Endodermal cell (in vitro differentiated cells): ENCODE measurements around the gene DNAJB2. TPM values are rescaled to one million over a fixed set of nuclear protein-coding genes. Genes with fewer than 3 reads are reported as not detected.

Source experiments
- DNase-seq: peaks from one replicate; pipeline ENCODE4 v3.0.0-alpha.2; 2017
- H3K27ac ChIP-seq: 2 replicates; pipeline ENCODE4 v1.5.1; 2013; ENCODE audit warnings: mild to moderate bottlenecking, low read depth, low read length, moderate library complexity
- H3K27me3 ChIP-seq: 2 replicates; pipeline ENCODE4 v1.6.1; 2013; ENCODE audit warnings: mild to moderate bottlenecking, low read length, moderate library complexity; ENCODE audit not compliant: insufficient read depth, control insufficient read depth, poor library complexity, severe bottlenecking
- H3K36me3 ChIP-seq: 2 replicates; pipeline ENCODE4 v1.7.0; 2013; ENCODE audit warnings: mild to moderate bottlenecking, low read length, moderate library complexity; ENCODE audit not compliant: control insufficient read depth, insufficient read depth
- H3K4me1 ChIP-seq: one replicate; pipeline ENCODE4 v1.7.0; 2013; ENCODE audit warnings: low read length; ENCODE audit not compliant: control insufficient read depth, insufficient read depth
- H3K4me3 ChIP-seq: 2 replicates; pipeline ENCODE4 v1.5.1; 2013; ENCODE audit warnings: mild to moderate bottlenecking, low read length, moderate library complexity
- H3K9ac ChIP-seq: 2 replicates; pipeline ENCODE4 v1.6.1; 2013; ENCODE audit warnings: mild to moderate bottlenecking, low read length, moderate library complexity; ENCODE audit not compliant: poor library complexity, severe bottlenecking; ENCODE audit errors: extremely low read depth
- H3K9me3 ChIP-seq: 2 replicates; pipeline ENCODE4 v1.6.1; 2013; ENCODE audit warnings: mild to moderate bottlenecking, low read length, moderate library complexity; ENCODE audit not compliant: control insufficient read depth
- H3K27ac Mint-ChIP-seq: 2 replicates; pipeline ENCODE4 v1.8.0; 2020; ENCODE audit warnings: mixed read lengths
- H3K27me3 Mint-ChIP-seq: 2 replicates; pipeline ENCODE4 v1.8.0; 2021; ENCODE audit warnings: mild to moderate bottlenecking, mixed read lengths; ENCODE audit not compliant: insufficient read depth
- H3K36me3 Mint-ChIP-seq: 2 replicates; pipeline ENCODE4 v1.8.0; 2020; ENCODE audit warnings: low read depth, mixed read lengths
- H3K4me1 Mint-ChIP-seq: 2 replicates; pipeline ENCODE4 v1.8.0; 2020; ENCODE audit warnings: mixed read lengths
- H3K4me3 Mint-ChIP-seq: 2 replicates; pipeline ENCODE4 v1.8.0; 2020; ENCODE audit warnings: mild to moderate bottlenecking, moderate library complexity, mixed read lengths
- H3K9me3 Mint-ChIP-seq: 2 replicates; pipeline ENCODE4 v1.8.0; 2020; ENCODE audit warnings: mild to moderate bottlenecking, mixed read lengths
- WGBS, 2 experiments: methylation state at CpG; one replicate each; pipeline versions ENCODE4 v1.1.5 to v1.1.7; 2013; ENCODE audit warnings: missing lambda C conversion rate in 2 of 2, mixed read lengths in 1 of 2; ENCODE audit not compliant: insufficient coverage in 1 of 2, insufficient read length in 1 of 2; 5-methylcytosine and 5-hydroxymethylcytosine counted together
- total RNA-seq, 2 donors: library from RNA; stranded (reverse); fragmentation: NEBNext Ultra II Directional in 1 of 2; extraction: Animal tissue kit (Norgen Biotek cat#: 25700) in 1 of 2; gene quantifications; 2 replicates in 1 of 2; 3 replicates in 1 of 2; pipeline ENCODE4 v1.2.1, GENCODE V29; 2021
- TF ChIP-seq, protein P1 (sequence below): fragments of 200-600 bp; sonication (generic); conservative IDR thresholded peaks from 2 replicates; pipeline ENCODE4 v1.5.0; 2021; ENCODE audit warnings: antibody characterized with exemption, mild to moderate bottlenecking

The DNAJB2 gene
- total RNA-seq, 2 donors from 2014 or later: 61.9 to 80.9 TPM

DNA sequence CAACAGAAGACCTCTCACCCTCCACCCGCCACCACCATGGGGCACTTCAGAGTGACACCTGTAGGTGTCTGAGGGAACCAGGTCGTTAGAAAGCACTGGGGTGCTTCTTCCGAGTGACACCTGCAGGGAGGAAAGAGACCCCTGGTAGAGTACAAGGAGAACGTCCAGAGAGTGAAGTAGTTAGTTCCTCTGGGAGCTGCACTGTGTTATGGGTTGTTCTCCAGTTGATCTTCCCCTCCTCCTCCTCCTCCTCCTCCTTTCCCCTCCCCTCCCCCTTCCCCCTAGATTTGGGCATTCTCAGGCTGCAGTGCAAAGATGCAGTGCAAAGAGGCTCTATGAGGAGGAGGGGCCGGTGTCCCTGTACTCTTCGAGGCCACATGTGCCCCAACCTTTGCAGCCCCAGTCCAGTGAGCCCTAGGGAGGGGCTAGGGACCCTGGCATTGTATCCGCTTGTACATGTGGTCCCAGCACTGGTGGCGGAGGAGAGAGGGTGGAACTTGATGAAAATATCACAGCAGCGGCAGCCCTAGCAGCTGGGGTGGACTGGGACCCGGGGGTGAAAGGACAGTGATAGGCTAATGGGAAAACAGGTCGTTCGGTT lies 850 bp downstream of the DNAJB2 start:
- peaks cover 40% of the 10 kb centered on the region for H3K36me3 ChIP-seq
- peak overlapping the region; percentile 86 for H3K4me3 ChIP-seq
- peak; percentile 87 for DNase-seq
- H3K4me1 ChIP-seq: peaks cover 24% of the 10 kb centered on the region
- peaks cover 23% of the 10 kb centered on the region for H3K36me3 Mint-ChIP-seq
- peak overlapping the region; percentile 95 for H3K27ac ChIP-seq
- H3K4me3 Mint-ChIP-seq: peak overlapping the region; percentile 74
- H3K9me3 ChIP-seq: no peaks in the 10 kb centered on the region
- peak overlapping the region; percentile 98 for H3K27ac Mint-ChIP-seq
- TF ChIP-seq, protein P1, sequence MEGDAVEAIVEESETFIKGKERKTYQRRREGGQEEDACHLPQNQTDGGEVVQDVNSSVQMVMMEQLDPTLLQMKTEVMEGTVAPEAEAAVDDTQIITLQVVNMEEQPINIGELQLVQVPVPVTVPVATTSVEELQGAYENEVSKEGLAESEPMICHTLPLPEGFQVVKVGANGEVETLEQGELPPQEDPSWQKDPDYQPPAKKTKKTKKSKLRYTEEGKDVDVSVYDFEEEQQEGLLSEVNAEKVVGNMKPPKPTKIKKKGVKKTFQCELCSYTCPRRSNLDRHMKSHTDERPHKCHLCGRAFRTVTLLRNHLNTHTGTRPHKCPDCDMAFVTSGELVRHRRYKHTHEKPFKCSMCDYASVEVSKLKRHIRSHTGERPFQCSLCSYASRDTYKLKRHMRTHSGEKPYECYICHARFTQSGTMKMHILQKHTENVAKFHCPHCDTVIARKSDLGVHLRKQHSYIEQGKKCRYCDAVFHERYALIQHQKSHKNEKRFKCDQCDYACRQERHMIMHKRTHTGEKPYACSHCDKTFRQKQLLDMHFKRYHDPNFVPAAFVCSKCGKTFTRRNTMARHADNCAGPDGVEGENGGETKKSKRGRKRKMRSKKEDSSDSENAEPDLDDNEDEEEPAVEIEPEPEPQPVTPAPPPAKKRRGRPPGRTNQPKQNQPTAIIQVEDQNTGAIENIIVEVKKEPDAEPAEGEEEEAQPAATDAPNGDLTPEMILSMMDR: peak; percentile 16
- no peaks in the 10 kb centered on the region for H3K27me3 Mint-ChIP-seq
- no peaks in the 10 kb centered on the region for H3K9me3 Mint-ChIP-seq
- no peaks in the 10 kb centered on the region for H3K27me3 ChIP-seq
- H3K9ac ChIP-seq: peak overlapping the region; percentile 94
- H3K4me1 Mint-ChIP-seq: peaks cover 36% of the 10 kb centered on the region
- 52 to 56% methylated on average over 11 of the region's 12 CpGs for WGBS, 2 experiments

DNA sequence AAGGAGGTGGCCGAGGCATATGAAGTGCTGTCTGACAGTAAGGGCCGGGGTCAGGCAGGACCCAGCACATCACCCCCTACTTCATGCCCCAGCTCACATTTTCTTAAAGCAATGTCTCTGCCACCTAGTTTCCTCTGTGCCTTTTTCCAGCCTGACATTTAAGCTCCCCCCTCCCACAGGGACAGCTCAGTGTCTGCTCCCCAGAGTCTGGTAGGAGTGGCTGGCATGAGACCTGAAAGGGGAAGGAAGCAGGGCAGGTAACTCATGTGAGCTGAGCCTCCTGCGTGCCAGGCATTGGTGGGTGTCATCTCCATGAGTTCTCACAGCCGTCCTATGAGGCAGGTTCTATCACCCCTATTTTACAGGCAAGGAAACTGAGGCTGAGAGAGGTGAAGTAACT lies 1.5 kb downstream of the DNAJB2 start:
- no peaks in the 10 kb centered on the region for H3K9me3 ChIP-seq
- no peak overlapping the region for H3K27ac ChIP-seq
- no peaks in the 10 kb centered on the region for H3K9me3 Mint-ChIP-seq
- peaks cover 40% of the 10 kb centered on the region for H3K36me3 ChIP-seq
- H3K36me3 Mint-ChIP-seq: peaks cover 25% of the 10 kb centered on the region
- DNase-seq: no peak
- peaks cover 22% of the 10 kb centered on the region for H3K4me1 ChIP-seq
- peak overlapping the region; percentile 74 for H3K4me3 Mint-ChIP-seq
- TF ChIP-seq, protein P1: no peak
- peak overlapping the region; percentile 94 for H3K9ac ChIP-seq
- 91 to 100% methylated on average over 3 to 4 of the region's 4 CpGs for WGBS, 2 experiments
- H3K4me1 Mint-ChIP-seq: peaks cover 36% of the 10 kb centered on the region
- H3K27ac Mint-ChIP-seq: peak overlapping the region; percentile 98
- H3K4me3 ChIP-seq: peak overlapping the region; percentile 86
- no peaks in the 10 kb centered on the region for H3K27me3 ChIP-seq
- no peaks in the 10 kb centered on the region for H3K27me3 Mint-ChIP-seq

DNA sequence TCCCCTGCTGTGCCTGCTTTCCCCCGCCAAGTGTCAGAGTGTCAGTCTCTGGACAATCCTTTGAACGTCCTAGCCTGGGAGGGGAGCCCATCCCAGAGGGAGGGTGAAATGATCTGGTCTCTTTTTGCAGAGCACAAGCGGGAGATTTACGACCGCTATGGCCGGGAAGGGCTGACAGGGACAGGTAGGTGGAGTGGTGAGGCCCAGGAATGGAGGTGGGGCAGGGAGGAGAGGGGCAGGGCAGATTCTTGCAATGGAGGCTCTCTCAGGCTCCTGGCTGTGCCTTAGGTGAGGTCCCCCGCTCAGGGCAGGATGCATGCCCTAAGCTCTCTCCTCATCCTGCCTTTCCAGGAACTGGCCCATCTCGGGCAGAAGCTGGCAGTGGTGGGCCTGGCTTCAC lies 2.4 kb downstream of the DNAJB2 start:
- no peaks in the 10 kb centered on the region for H3K9me3 ChIP-seq
- peaks cover 40% of the 10 kb centered on the region for H3K36me3 ChIP-seq
- TF ChIP-seq, protein P1: no peak
- no peaks in the 10 kb centered on the region for H3K27me3 ChIP-seq
- peaks cover 22% of the 10 kb centered on the region for H3K4me1 ChIP-seq
- no peak overlapping the region for H3K9ac ChIP-seq
- H3K27ac ChIP-seq: no peak overlapping the region
- H3K4me1 Mint-ChIP-seq: peaks cover 39% of the 10 kb centered on the region
- DNase-seq: no peak
- 82 to 86% methylated on average over 4 to 8 of the region's 8 CpGs for WGBS, 2 experiments
- no peak overlapping the region for H3K4me3 ChIP-seq
- no peak overlapping the region for H3K4me3 Mint-ChIP-seq
- H3K36me3 Mint-ChIP-seq: peaks cover 25% of the 10 kb centered on the region
- no peaks in the 10 kb centered on the region for H3K27me3 Mint-ChIP-seq
- no peaks in the 10 kb centered on the region for H3K9me3 Mint-ChIP-seq
- no peak overlapping the region for H3K27ac Mint-ChIP-seq
